GM12892 (cell line): ENCODE measurements around the gene SERPING1. TPM values are rescaled to one million over a fixed set of nuclear protein-coding genes. Genes with fewer than 3 reads are reported as not detected.

Experiments used
- DNase-seq: peaks from one replicate; pipeline ENCODE4 v3.0.0; 2011; ENCODE audit not compliant: insufficient read length
- FAIRE-seq: peaks from 2 replicates; lab custom pipeline; 2011; peaks lifted over from hg19 to GRCh38; lab: Jason Lieb, UNC
- POLR2A ChIP-seq: IDR thresholded peaks from 2 replicates; pipeline ENCODE4 v1.6.1; 2011; ENCODE audit warnings: low read depth, low read length, control low read depth
- POLR2AphosphoS5 ChIP-seq: IDR thresholded peaks from 2 replicates; pipeline ENCODE4 v1.6.1; 2011; ENCODE audit warnings: low read depth, low read length, control low read depth
- TAF1 ChIP-seq: IDR thresholded peaks from 2 replicates; pipeline ENCODE4 v1.6.1; 2011; ENCODE audit warnings: low read depth, mild to moderate bottlenecking, control low read depth, low read length, borderline replicate concordance
- polyA plus RNA-seq: library from polyadenylated mRNA; unstranded; fragments of >200 nt; gene quantifications from one replicate; pipeline ENCODE4 v1.2.1, GENCODE V29; 2012; ENCODE audit warnings: missing spikeins, inconsistent platforms; ENCODE audit not compliant: missing spikeins

SERPING1 gene
- polyA plus RNA-seq: not detected

DNA sequence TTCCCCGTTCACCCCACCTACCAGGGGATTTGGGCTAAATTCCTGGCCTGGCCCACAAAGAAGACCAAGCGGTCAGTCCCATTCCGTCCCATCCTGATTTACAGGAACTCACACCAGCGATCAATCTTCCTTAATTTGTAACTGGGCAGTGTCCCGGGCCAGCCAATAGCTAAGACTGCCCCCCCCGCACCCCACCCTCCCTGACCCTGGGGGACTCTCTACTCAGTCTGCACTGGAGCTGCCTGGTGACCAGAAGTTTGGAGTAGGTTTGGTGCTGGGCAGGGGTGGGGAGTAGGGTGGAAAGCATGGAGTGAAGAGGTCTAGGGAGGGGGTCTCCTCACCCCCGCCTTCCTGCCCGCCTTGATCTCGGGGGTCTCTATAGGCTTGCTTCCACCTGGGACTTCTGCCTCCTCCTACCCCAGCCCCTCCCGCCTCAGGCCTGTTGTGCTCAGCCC is at the start of gene SERPING1:
TSS of gene SERPING1 (plus strand) at position 225 of the 455 bp plus-strand sequence. CDS start 586 bp downstream, outside the sequence.
- TF ChIP-seq POLR2A: no peak
- no peak for TF ChIP-seq TAF1
- no peak for TF ChIP-seq POLR2AphosphoS5
- no peak for FAIRE-seq
- DNase-seq: no peak

- peak; percentile 43 for DNase-seq
- TF ChIP-seq POLR2AphosphoS5 (no peak), POLR2A (no peak), TAF1 (no peak)
- FAIRE-seq: peak; percentile 57
Measured at GRCh38 chr11:57547854-57548377, 49.6 kb upstream of the SERPING1 start.

DNA sequence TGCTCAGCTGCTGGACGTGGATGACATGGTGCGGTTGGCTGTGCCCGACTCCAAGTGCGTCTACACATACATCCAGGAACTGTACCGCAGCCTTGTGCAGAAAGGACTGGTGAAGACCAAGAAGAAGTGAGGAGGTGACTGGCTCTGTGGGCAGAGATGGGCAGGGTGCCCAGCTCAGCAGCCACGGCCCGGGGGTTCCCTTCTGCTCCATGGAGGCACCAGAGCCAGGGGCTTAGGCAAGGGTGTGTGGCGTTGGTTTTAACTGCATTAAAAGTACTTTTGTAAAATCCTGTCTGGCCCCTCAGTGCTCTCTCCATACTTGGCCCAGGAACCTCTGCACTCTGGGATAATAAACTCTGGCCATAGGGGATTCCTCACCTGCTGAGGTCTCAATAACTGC is 47.5 kb upstream of the SERPING1 start:
- TF ChIP-seq POLR2A (no peak), TAF1 (no peak), POLR2AphosphoS5 (no peak)
- DNase-seq: no peak

DNA sequence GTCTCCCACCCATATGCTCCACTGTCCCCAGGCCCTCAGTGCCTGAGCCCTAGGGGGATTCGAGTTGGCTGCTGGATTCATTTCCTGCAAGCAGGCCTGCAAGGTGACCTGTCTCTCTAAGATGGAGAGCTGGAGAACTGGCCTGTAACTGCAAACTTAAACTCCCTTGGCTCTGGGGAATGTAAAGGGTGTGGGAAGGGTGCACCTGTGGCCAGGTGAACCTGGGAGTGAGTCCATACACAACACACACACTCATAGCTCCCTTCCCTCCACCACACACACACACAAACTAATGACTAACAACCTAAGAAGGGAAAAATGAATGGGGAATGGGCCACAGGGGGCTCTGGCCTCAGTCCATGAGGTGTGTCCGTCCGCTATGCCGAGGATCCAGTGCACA is 45.5 kb upstream of the SERPING1 start:
- TF ChIP-seq TAF1: no peak
- TF ChIP-seq POLR2A: no peak
- no peak for TF ChIP-seq POLR2AphosphoS5
- DNase-seq: no peak
- no peak for FAIRE-seq

More for the DNA sequence above, 47.5 kb upstream of the SERPING1 start:
- no peak for FAIRE-seq

- TF ChIP-seq POLR2A (no peak), POLR2AphosphoS5 (no peak), TAF1 (no peak)
- FAIRE-seq (no peak), DNase-seq (no peak)
Measured at GRCh38 chr11:57552479-57552878, 45.0 kb upstream of the SERPING1 start.

- no peak for TF ChIP-seq TAF1
- no peak for TF ChIP-seq POLR2A
- TF ChIP-seq POLR2AphosphoS5: no peak
- no peak for DNase-seq
- no peak for FAIRE-seq
Measured at GRCh38 chr11:57555393-57555792, 42.1 kb upstream of the SERPING1 start.

DNA sequence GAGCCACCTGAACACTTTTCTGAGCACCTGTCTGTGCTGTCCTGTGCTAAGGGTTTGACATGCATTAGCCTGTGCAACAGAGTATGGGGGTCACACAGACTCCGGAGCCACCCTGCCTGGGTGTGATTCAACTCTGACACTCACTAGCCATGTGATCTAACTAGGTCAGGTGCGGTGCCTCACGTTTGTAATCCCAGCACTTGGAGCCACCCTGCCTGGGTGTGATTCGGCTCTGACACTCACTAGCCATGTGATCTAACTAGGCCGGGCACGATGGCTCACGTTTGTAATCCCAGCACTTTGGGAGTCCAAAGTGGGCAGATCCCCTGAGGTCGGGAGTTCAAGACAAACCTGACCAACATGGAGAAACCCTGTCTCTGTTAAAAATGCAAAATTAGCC is 41.4 kb upstream of the SERPING1 start:
- FAIRE-seq: no peak
- no peak for TF ChIP-seq POLR2AphosphoS5
- no peak for TF ChIP-seq POLR2A
- TF ChIP-seq TAF1: no peak
- DNase-seq: no peak

GRCh38 chr11:57560146-57560545 is 37.3 kb upstream of the SERPING1 start:
- FAIRE-seq: no peak
- TF ChIP-seq POLR2AphosphoS5 (no peak), TAF1 (no peak), POLR2A (no peak)
- no peak for DNase-seq

- FAIRE-seq (no peak), DNase-seq (no peak)
Measured at GRCh38 chr11:57562596-57562995, 34.9 kb upstream of the SERPING1 start.

DNA sequence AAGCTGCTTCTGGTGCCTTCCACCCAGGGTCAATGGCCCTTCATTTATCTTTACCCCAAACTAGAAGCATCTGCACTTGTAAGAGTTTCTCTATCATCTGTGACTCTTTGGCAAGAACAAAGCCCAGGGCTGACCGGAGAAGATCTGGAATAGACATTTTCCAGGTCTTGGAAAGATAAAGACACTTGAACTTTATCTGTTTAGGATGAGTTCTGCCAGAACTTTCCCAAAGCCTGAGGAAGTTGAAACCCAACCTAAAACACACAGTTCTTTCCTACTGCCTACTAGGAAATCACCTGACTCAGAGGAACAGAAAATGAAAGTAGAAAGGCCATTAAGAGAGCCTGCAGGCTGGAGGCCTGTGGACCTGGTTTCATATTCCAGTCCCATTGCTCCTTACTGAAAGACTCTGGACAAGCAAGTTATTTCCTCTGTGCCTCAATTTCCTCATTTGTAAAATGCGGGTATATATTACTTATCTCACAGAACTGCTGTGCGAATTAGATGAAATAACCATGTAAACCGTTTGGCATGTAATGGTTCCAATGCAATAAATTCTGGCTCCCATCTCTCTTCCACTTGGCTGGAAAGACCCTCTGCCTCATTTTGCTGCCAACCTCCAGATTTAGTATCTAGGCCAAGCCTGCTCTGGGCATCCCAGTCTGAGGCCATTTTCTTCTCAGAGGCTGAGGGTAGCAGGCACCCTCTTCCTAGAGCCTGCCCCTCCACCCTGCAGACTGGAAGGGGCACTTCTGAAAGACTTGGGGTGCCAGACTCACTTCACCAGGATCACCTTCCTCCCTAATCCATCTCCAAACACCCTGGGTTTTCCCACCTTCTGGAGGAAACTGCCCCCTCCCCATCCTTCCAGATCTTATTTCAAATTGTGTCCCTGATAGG is 31.2 kb upstream of the SERPING1 start:
- FAIRE-seq (peak; percentile 92), DNase-seq (no peak)
- TF ChIP-seq POLR2A (peak; percentile 61; the same call in 1 of the 2 replicates), POLR2AphosphoS5 (no peak; the same call in 1 of the 2 replicates)

More at GRCh38 chr11:57562596-57562995, 34.9 kb upstream of the SERPING1 start:
- TF ChIP-seq POLR2AphosphoS5: no peak
- TF ChIP-seq TAF1: no peak
- TF ChIP-seq POLR2A: no peak

DNA sequence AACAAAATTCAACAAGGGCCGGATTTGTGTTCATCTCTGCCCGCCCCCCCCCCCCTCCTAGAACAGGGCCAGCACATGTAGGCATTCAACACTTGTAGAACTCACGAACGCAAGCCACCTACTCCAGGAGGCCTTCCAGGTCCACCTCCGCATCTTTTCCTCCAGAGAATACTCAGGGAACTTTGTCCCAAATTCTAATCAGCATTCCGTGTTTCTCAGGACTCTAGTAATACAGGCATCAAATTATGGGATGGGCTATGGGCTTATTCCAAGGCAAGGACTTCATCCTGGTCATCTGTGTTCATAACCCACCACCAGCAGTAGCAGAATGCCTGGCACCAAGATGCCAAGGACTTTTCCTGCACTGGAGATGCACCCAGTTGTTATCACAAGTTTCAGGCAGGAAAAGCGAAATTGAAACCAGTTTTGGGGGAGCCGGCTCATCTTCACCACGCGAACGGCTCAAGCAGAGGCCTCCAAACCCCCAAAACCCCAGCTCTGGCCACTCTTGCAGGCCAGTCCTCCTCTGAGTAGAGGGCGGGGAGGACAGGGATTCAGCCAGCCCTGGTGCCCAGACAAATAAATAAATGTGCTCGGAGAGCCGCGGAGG is 30.5 kb upstream of the SERPING1 start:
- no peak for DNase-seq
- no peak for TF ChIP-seq TAF1
- FAIRE-seq: peak; percentile 84
